Testis (tissue), 2 donors: ENCODE results near the gene ARHGEF10L.

Source experiments
- CTCF ChIP-seq, 3 experiments: fragments of 450-650 bp in 2 of 3; fragments of 200-600 bp in 1 of 3; sonication (generic) in 1 of 3; IDR thresholded peaks; one replicate each; pipeline ENCODE4 v1.5.1; 2016 to 2019; ENCODE audit warnings: antibody characterized with exemption in 3 of 3, mild to moderate bottlenecking in 2 of 3, moderate library complexity in 1 of 3
- POLR2A ChIP-seq: fragments of 450-650 bp; IDR thresholded peaks from one replicate; pipeline ENCODE4 v1.6.1; 2017; ENCODE audit warnings: antibody characterized with exemption, mild to moderate bottlenecking, moderate library complexity

GRCh38 chr1:17605582-17606344, 66.3 kb downstream of the ARHGEF10L start:
- no peak for TF ChIP-seq CTCF (IDR thresholded peaks at IDR 0.05)
- no peak for TF ChIP-seq POLR2A
